ENCODE data around the gene TMEM169.

The TMEM169 gene

DNA sequence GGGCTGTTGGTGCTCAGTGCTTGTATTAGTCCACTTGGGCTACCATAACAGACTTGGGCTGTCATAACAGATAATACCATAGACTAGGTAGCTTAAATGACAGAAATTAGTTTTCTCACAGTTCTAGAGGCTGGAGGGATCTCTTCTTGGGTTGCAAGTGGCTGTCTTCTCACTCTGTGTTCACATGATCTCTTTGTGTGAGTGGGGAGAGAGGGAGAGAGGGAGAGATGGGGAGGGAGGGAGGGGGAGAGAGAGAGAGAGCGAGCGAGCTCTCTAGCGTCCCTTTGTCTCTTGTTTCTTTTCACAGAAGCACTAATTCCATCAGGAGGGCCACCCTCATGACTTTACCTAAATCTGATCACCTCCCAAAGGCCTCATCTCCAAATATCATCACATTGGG lies 23.0 kb downstream of the TMEM169 start:
- no peak for DNase-seq (ENCODE audit: low read depth)

DNA sequence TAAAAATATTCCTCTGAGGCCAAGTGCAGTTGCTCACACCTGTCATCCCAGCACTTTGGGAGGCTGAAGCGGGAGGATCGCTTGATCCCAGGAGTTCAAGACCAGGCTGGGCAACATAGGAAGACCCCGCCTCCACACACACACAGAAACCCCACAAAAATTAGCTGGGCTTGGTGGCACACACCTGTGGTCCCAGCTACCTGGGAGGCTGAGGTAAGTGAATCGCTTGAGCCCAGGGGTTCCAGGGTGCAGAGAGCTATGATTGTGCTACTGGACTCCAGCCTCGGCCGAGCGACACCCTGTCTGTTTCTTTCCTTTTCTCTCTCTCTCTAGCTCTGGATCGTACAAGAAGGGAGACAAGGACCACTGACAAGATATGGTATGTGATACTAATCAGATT lies 25.6 kb downstream of the TMEM169 start:
- DNase-seq (ENCODE audit: low read depth): no peak

DNA sequence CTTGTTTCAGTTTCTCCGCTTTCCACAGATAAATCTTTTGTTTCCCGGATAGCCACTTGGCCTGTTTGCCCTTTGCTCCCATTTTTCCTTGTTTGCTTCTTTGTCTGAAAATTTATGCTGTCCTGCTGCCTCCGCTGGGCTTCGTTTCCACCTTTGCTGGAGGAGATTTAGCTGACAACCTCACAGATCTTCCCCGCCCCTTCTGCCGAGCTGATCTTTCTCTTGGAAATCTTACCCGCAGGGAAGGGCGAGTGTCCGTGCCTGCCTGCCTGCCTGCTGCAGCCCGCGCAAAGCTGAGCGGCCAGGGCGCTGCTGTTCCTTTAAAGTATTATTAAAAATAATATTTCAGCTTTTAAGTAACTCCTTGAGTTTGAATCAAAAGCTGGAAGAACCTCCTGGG lies 26.0 kb downstream of the TMEM169 start:
- DNase-seq (ENCODE audit: low read depth): no peak

DNA sequence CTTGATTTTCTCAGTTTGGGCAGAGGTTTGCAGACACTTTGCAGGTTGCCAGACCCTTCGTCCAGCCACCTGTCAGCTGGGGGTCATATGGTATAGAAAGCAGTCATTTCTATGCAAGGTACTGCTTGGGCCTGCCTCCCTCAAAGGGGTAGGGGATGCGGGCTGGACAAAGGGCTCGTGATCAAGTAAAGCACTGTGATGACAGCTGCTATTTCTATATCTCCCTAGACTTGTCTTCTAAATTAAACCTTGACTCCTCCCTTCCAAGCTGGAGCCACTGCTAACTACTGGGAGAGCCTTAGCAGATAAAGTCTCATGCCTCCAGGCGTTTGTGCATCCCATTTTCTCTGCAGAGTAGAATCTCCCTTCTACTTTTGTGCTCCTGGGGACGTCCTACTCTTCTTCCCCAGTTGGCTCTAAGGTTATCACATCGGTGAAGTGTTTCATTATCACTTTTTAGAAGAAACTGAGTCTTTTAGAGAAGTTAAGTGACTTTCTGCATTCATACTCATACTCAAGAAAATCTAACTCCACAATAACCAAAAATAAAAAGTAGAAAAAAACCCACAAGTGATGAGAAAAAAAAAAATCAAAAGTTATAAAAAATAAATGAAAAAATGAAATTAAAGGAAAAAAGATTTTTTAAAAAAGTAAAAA lies 26.7 kb downstream of the TMEM169 start:
- no peak for DNase-seq (ENCODE audit: low read depth)

DNA sequence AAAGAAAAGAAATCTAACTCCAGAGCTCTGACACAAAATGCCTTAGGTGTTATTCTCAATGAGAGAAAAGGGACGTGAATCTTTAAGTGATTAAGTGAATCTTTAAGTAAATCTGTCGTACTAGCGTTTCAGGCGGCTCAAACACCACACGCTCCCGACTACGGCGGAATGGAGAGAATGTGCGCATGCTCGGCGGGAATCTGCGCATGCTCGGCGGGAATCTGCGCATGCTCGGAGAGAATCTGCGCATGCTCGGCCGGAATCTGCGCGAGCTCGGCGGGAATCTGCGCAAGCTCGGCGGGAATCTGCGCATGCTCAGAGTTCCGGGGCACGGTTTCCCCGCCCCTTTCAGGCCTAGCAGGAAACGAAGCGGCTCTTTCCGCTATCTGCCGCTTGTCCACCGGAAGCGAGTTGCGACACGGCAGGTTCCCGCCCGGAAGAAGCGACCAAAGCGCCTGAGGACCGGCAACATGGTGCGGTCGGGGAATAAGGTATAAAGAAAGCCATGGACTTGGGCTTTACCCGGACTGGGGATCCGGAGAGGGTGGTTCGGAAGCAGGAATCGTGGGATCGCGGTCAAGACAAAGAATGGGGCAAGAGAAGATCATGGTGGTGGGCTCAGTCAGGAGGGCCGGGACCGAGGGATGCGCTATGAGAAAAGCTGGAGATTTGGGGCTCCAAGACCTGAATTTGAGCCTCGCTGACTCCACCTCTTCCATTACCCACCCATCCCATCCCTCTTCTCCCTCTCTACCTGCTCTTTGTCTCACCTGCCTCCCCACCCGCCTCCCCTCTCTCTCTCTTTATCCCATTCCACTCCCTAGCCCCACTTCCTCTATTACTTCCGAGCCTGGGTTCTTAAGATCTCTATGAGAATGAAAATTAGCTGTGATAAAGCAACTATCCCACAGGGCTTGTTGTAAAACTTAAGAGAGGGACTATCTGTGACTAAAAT lies 27.5 kb downstream of the TMEM169 start, which contains the start of gene XRCC5:
TSS of gene XRCC5 (plus strand) at position 382 of the 955 bp plus-strand sequence. CDS start at position 471, 89 bp downstream.
- peak; percentile 96 for DNase-seq (ENCODE audit: low read depth)

DNA sequence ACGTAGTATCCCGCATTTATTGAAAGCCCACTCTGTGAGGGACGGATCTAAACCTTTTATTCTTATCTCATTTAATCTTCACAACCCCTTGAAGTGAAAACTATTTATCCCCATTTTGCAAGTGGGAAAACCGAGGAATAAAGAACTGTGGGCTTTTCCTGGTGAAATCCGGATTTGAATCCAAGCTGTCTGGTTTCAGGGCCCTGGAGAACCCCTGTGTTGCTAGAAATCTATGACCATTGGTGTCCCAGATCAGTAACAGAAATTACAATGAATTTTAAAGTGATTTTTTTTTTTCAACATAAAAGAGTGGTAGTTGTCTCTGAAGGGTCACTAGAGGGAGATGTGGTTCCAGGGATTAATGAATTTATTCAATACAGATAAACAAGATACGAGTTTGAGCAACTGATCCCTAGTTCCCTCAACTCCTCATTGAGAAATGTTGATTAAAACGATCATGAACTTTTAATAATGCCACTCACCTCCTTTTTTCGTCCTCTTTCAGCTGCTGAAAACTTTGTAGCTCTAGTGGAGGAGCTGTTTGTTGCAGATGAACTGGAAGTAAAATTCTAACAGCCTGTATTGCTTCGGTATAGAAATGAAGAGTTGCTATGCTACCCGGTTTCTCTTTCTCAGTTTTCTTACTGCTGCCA lies 28.4 kb downstream of the TMEM169 start:
- no peak for DNase-seq (ENCODE audit: low read depth)

DNA sequence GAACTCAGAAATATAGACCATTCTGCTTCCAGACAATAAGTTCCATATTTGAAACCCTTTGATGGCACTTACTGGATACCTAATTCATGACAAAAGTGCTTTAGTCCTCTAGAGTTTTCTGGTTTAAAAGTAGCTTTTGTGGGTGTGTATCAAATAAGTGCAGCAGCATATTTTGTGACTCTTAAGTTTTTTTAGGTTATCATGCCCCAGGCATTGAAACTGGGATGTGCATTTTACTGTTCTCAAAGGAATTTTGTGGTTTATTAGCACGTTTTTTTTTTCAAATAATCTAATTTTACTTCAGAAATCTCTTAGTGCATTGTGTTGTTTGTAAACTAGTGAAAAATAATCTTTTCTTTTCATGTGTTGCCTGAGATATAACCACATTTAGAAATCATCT lies 28.9 kb downstream of the TMEM169 start:
- DNase-seq (ENCODE audit: low read depth): no peak

DNA sequence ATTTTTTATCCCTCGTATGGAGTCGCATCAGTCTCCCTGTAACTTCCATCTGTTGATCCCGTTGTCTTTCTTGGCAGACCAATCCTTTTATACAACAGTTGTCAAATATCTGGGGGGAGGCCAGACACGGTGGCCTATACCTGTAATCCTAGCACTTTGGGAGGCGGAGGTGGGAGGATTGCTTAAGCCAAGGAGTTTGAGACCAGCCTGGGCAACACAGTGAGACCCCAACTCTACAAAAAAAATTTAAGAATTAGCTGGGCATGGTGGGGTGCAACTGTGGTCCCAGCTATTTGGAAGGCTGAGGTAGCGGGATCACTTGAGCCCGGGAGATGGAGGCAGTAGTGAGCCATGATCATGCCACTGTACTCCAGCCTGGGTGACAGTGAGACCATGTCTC lies 29.4 kb downstream of the TMEM169 start:
- no peak for DNase-seq (ENCODE audit: low read depth)

DNA sequence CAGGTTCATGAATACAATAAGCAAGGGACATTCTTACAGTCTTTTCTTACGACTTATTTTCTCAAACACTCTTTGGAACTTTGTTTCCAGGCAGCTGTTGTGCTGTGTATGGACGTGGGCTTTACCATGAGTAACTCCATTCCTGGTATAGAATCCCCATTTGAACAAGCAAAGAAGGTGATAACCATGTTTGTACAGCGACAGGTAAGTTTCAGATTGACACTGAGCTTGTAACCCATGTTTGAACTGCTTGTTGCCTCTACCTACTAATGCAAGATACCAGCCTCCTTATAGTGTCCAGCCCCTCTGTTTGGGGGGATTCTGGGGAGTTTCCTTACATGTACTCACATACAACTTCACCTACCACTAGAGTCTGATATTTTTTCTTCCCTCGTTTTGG lies 31.2 kb downstream of the TMEM169 start:
- no peak for DNase-seq (ENCODE audit: low read depth)

DNA sequence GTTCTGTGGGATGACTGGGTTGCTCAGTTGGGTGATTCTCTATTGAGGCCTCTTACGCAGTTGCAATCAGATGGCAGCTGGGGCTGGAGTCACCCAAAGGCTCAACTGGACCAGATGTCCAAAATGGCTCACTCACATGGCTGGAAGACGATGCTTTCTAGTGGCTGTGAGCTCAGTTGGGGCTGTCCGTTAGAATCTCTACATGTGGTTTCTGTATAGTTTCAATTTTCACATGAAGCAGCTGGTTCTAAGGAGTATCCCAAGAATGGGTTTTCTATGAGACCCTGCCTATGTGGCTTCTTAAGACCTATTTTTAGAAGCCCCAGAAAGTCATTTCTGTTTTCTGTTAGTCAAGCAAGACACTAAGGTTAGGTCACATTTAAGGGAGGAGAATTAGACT lies 31.9 kb downstream of the TMEM169 start:
- no peak for DNase-seq (ENCODE audit: low read depth)

DNA sequence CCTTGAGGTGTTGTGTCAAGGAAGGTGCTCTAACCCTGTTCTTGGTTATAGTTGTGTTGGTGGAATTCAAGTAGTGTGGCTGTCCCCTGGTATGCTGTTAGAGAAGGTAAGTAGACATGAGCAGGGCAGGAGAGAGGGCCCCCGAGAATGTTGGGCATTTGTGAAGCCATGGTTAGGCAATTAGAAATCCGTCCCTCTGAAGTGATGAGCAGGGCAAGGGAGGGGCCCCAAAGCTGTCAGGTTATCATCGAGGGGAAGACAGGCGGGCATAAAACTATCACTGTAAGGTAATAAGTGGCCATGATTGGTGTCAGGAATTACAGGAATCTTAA lies 32.6 kb downstream of the TMEM169 start:
- no peak for DNase-seq (ENCODE audit: low read depth)

DNA sequence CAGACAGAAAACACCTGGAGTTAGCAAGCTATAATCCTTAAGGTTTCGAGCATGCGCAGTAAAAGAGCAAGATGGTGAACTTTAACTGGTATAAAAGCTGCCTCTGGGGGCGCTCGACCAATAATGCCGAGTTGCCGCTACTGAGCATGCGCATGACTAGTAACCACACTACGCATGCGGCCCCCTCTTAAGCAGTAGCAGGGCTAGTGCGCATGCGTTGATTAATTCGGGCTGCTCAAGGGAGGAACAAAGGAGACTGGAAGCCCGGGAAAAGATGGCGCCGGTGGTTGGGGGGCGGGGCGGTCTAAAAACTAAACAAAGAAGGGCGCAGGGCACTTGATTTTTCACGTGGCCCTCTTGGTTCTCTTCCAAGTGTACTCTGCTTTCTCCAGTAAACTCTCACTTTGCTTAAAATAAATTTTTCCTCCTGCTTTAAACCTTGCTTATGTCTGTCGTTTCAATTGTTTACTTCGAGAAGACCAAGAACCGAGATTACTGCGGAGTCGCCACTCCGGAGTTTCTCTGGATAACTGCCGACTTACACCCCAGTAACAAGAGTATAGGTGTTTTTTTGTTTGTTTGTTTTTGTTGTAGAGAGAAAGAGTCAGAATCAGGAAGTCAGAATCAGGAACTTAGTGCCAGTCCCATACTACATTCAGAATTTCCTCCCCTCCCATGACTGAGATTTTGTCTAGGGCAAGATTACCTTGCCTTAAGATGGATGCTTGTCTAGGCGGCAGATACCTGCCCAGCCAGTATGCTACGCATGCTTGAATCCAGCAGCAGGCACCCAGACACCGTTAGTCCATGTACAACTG lies 33.2 kb downstream of the TMEM169 start:
- DNase-seq (ENCODE audit: low read depth): peak; percentile 91

DNA sequence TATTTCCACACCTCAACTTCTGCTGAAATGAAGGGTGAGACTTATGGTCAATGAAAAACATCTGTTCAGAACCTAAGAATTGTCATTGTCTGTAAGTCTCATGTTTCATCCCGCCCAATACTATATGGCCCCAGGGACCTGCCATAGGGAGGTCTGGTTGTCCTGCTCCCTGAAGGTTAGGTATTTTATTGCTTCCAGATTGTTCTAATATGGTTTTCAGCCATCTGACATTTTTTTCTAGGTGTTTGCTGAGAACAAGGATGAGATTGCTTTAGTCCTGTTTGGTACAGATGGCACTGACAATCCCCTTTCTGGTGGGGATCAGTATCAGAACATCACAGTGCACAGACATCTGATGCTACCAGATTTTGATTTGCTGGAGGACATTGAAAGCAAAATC lies 34.7 kb downstream of the TMEM169 start:
- DNase-seq (ENCODE audit: low read depth): no peak

DNA sequence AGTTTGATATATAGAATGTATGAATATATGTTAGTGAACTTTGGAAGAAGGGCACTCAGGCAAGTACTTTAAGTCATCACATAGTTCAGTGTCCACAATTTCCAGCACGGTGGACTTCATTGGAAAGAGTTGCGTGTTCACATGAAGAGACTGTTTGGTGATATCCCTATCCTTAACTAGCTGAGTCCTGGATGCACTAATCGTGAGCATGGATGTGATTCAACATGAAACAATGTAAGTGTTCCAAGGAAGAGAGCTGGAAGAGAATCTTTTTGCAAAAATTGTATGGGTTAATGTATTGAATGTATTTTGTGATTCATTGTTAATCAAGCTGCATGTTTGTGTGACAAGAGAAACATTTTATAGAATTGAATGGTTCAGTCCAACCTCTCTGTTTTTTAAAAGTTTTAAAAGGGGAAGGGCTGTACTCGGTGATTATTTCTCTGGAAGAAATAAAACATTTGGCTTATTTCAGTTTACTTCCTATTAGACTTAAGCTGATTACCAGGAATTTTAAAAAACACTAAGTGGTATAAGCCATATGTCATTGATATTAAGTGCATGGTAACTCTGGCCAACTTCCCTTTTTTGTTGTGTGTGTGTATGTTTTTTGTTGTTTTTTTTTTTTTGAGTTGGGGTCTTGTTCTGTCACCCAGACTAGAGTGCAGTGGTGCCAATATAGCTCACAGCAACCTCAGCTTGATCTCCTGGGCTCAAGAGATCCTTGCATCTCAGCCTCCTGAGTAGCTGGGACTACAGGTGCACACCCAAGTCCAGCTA lies 36.0 kb downstream of the TMEM169 start:
- DNase-seq (ENCODE audit: low read depth): no peak

DNA sequence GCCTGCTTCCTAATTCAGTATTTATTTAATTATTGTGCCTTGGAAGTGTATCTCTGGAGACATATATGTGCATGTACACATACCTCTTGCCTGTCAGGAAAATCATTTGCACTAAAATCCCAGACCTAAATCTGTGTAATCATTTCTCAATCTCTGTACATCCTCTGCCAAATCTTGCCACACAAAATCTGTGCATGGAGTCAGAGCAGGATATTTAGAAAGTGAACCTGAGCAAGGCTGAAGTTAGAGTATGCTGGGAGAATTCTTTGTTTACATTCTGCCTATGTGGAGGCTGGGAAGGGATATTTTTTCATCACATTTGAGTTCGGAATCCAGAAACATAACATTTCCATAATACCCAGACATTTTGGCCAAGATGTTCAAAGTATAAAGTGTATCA lies 36.8 kb downstream of the TMEM169 start:
- DNase-seq (ENCODE audit: low read depth): no peak

DNA sequence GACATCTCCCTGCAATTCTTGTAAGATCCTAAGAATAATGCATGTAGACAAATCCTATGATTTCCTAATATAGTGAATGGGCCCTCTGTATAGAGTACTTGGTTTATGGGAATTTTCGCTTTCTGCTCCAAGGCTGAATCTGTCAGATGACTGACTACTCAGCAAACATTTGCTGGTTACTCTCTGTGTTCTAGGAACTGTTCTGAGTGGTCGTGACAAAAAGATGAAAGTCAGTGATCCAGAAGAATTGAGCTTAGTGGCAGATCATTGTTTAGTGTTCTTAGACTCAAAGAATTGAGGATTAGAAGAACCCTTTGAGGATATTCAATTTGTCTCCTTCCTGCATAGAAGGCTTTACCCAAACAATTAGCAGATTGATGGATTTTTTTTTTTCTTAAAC lies 37.4 kb downstream of the TMEM169 start:
- DNase-seq (ENCODE audit: low read depth): no peak

DNA sequence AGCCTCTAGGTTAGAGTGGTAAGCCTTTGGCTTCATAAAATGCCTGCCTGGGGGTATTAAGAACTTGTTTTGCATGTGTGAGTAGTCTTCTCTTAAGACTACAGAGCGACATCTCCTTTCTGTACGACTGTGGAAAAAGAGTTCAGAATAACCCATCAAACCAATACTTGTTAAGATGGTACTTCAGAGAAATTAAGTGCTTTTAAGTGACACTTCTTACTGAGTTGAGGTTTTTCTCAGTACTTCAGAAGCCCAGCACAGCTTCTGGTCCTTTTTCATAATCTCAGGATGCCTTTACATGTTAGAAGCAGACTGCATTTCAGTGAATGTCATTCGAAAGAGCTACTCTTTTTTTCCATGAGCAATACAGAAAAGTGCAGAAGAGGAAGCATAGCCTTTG lies 38.3 kb downstream of the TMEM169 start:
- no peak for DNase-seq (ENCODE audit: low read depth)

DNA sequence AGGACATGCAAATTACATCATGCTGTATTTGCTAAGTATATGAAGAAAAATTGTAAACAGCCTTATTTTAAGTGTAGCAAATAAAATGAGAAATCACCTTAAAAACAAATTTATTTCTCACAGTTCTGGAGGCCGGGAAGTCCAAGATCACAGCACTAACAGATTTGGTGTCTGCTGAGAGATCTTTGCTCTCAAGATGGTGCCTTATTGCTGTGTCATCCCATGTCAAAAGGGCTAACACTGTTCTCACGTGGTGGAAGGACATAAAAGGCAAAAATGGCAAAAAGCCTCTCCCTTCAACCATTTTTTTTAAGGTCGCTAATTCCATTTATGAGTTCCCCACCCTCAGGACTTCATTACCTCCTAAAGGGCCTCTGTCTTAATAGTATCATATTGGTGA lies 39.5 kb downstream of the TMEM169 start:
- no peak for DNase-seq (ENCODE audit: low read depth)

DNA sequence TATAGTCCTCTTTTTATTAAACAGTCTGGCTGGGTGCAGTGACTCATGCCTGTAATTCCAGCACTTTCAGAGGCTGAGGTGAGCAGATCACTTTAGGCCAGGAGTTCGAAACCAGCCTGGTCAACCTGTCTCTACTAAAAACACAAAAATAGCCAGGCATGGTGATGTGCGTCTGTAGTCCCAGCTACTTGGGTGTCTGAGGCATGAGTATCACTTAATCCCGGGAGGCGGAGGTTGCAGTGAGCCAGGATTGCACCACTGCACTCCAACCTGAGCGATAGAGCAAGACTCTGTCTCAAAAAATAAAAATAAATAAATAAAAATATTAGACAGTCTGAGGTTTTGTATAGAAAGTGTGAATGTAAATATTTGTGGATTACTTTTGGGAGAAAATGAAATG lies 45.2 kb downstream of the TMEM169 start:
- no peak for DNase-seq (ENCODE audit: low read depth)

DNA sequence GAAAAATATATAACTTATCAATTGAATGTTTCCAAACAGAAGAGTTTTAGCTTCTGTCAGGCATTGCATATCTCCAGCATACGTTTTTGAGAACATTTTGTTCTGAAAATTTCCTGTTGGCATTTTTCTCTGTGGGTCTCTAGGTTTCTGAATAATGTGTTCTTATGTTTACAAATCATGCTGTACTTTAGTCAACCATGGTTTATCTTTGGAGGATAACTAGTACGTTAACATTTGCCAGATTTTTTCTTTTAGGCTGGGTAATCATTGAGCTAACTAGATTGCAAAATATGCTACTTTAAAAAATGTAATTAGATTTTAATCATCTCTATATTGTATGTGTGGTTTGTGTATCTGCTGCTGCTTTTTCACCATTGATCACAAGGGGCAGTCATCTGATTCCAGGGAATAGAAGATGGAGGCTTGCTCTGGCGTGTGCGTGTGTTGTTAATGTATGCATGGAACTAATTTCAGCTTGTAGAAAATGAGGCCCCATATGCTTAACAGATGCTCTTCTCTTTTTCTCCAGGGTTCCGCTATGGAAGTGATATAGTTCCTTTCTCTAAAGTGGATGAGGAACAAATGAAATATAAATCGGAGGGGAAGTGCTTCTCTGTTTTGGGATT lies 48.7 kb downstream of the TMEM169 start:
- DNase-seq (ENCODE audit: low read depth): no peak

All from activated T-helper 1 cell treated with Interleukin-2 at 50 U/mL for 16 hours (primary cell).